8988T (cell line): ENCODE results near the gene CYB5R3.
"Not testable (repeated sequence)": the region's sequence is repeated elsewhere in the genome, so short reads cannot be mapped to it uniquely, and the experiment has no call there.

Experiments used
- DNase-seq: peaks from one replicate; pipeline ENCODE4 v3.0.0; 2011

Gene CYB5R3

GRCh38 chr22:42596336-42596735, 52.9 kb downstream of the CYB5R3 start:
- DNase-seq = no peak

GRCh38 chr22:42595434-42595833, 53.8 kb downstream of the CYB5R3 start:
- no peak for DNase-seq

GRCh38 chr22:42591987-42592386, 57.2 kb downstream of the CYB5R3 start:
- DNase-seq = no peak

GRCh38 chr22:42587588-42588175, 61.5 kb downstream of the CYB5R3 start:
- no peak for DNase-seq

GRCh38 chr22:42586381-42586780, 62.8 kb downstream of the CYB5R3 start:
- DNase-seq = no peak

GRCh38 chr22:42585096-42585495, 64.1 kb downstream of the CYB5R3 start:
- DNase-seq = no peak

- DNase-seq = no peak
Measured at GRCh38 chr22:42584364-42584940, 64.7 kb downstream of the CYB5R3 start.

GRCh38 chr22:42582987-42583386, 66.2 kb downstream of the CYB5R3 start:
- no peak for DNase-seq

GRCh38 chr22:42581762-42582716, 67.2 kb downstream of the CYB5R3 start:
- peak; percentile 55 for DNase-seq

- DNase-seq = not testable (repeated sequence)
Measured at GRCh38 chr22:42581194-42581761, 67.9 kb downstream of the CYB5R3 start.

GRCh38 chr22:42580040-42580439, 69.2 kb downstream of the CYB5R3 start:
- DNase-seq = not testable (repeated sequence)

GRCh38 chr22:42577623-42578240, 71.5 kb downstream of the CYB5R3 start:
- no peak for DNase-seq

GRCh38 chr22:42577141-42577540, 72.1 kb downstream of the CYB5R3 start:
- DNase-seq = not testable (repeated sequence)

GRCh38 chr22:42575996-42576574, 73.1 kb downstream of the CYB5R3 start:
- not testable (repeated sequence) for DNase-seq

GRCh38 chr22:42574468-42574867, 74.7 kb downstream of the CYB5R3 start:
- not testable (repeated sequence) for DNase-seq

- not testable (repeated sequence) for DNase-seq
Measured at GRCh38 chr22:42574046-42574445, 75.1 kb downstream of the CYB5R3 start.

GRCh38 chr22:42571068-42571467, 78.1 kb downstream of the CYB5R3 start:
- not testable (repeated sequence) for DNase-seq

GRCh38 chr22:42570580-42570979, 78.6 kb downstream of the CYB5R3 start:
- DNase-seq = not testable (repeated sequence)

- not testable (repeated sequence) for DNase-seq
Measured at GRCh38 chr22:42567950-42568349, 81.2 kb downstream of the CYB5R3 start.
